Mucosa of stomach (tissue), 1 donor: ENCODE results near the gene RDH13.
"Not testable (repeated sequence)": the region's sequence is repeated elsewhere in the genome, so short reads cannot be mapped to it uniquely, and the experiment has no call there.

ENCODE experiments used
- H3K27me3 ChIP-seq: one replicate; pipeline ENCODE4 v1.7.0; 2013; ENCODE audit warnings: mild to moderate bottlenecking, low read length; ENCODE audit not compliant: control insufficient read depth, insufficient read depth
- H3K36me3 ChIP-seq: one replicate; pipeline ENCODE4 v1.7.0; 2013; ENCODE audit warnings: low read length; ENCODE audit not compliant: control insufficient read depth, insufficient read depth
- H3K4me1 ChIP-seq: one replicate; pipeline ENCODE4 v1.7.0; 2013; ENCODE audit warnings: mild to moderate bottlenecking, low read length; ENCODE audit not compliant: control insufficient read depth, insufficient read depth
- H3K4me3 ChIP-seq: one replicate; pipeline ENCODE4 v1.7.0; 2013; ENCODE audit warnings: low read length
- H3K9ac ChIP-seq: one replicate; pipeline ENCODE4 v1.7.0; 2013; ENCODE audit warnings: mild to moderate bottlenecking, low read length, moderate library complexity
- H3K9me3 ChIP-seq: one replicate; pipeline ENCODE4 v1.7.0; 2013; ENCODE audit warnings: mild to moderate bottlenecking, low read length, moderate library complexity; ENCODE audit not compliant: control insufficient read depth
- donor health status: Pancreatic carcinoma.

The RDH13 gene

GRCh38 chr19:55068950-55069864 lies 6.3 kb upstream of the RDH13 start:
- Histone ChIP-seq H3K4me3 (peak overlapping the region; percentile 84), H3K9me3 (no peaks in the 10 kb centered on the region), H3K36me3 (no peaks in the 10 kb centered on the region), H3K9ac (peak overlapping the region; percentile 92), H3K27me3 (peaks cover 6% of the 10 kb centered on the region), H3K4me1 (peaks cover 39% of the 10 kb centered on the region)

DNA sequence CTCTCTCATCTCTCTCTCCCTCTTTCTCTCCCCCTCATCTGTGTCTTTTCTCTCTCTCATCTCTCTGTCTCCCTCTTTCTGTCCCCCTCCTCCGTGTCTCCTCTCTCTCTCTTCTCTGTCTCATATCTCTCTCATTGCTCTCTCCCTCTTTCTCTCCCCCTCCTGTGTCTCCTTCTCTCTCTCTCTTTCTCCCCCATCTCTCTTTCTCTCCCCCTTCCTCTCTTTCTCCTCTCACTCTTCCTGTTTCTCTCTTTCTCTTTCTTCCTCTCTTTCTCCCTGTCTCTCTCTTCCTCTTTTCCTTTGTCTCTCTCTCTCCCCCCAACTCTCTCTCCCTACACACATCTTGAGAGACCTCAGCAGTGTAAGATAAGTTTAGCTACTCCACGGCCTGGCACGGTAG lies 4.9 kb upstream of the RDH13 start:
- Histone ChIP-seq H3K9ac (peak overlapping the region; percentile 61), H3K9me3 (no peaks in the 10 kb centered on the region), H3K4me1 (peaks cover 39% of the 10 kb centered on the region), H3K27me3 (peaks cover 6% of the 10 kb centered on the region), H3K36me3 (no peaks in the 10 kb centered on the region), H3K4me3 (no peak overlapping the region)

DNA sequence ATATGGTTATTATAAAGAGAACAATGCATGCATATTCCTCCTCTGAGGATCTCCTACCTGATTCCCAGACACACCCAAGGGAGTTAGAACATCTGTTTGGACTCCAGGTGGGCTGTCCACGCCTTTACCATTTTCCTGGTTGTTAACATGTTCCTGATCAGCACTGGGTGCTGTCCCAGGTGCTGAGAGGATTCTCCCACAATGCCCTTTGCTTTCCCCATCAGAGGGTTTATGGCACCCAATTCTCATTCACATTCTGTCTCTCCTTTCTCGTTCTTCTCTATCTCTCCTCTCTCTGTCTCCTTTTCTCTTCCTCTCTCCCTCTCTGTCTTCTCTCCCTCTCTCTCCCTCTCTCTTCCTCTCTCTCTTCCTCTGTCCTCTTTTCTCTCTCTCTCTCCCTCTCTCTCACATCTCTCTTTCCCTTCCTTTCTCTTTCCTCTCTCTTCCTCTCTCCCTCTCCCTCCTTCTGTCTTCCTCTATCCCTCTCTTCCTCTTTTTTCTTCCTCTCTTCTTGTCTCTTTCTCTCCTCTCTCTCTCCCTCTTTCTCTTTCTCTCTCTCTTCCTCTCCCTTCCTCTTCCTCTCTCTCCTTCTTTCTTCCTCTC lies 3.3 kb upstream of the RDH13 start:
- no peak overlapping the region for H3K9ac ChIP-seq
- no peaks in the 10 kb centered on the region for H3K9me3 ChIP-seq
- H3K36me3 ChIP-seq = no peaks in the 10 kb centered on the region
- H3K4me1 ChIP-seq = peaks cover 34% of the 10 kb centered on the region
- H3K27me3 ChIP-seq = peaks cover 6% of the 10 kb centered on the region
- H3K4me3 ChIP-seq = no peak overlapping the region

GRCh38 chr19:55065516-55065915 lies 2.6 kb upstream of the RDH13 start:
- H3K27me3 ChIP-seq, H3K4me3 ChIP-seq: not testable (repeated sequence)
- H3K4me1 ChIP-seq = peaks cover 29% of the 10 kb centered on the region

GRCh38 chr19:55063492-55063843 lies 520 bp upstream of the RDH13 start:
- H3K9ac ChIP-seq = no peak overlapping the region
- peaks cover 15% of the 10 kb centered on the region for H3K4me1 ChIP-seq
- no peak overlapping the region for H3K4me3 ChIP-seq
- peaks cover 6% of the 10 kb centered on the region for H3K36me3 ChIP-seq
- no peaks in the 10 kb centered on the region for H3K9me3 ChIP-seq
- H3K27me3 ChIP-seq = no peaks in the 10 kb centered on the region

More at GRCh38 chr19:55065516-55065915, 2.6 kb upstream of the RDH13 start:
- H3K36me3 ChIP-seq, H3K9me3 ChIP-seq, H3K9ac ChIP-seq: not testable (repeated sequence)

GRCh38 chr19:55060287-55060686 lies 2.7 kb downstream of the RDH13 start:
- not testable (repeated sequence) for H3K9ac ChIP-seq, H3K4me3 ChIP-seq, H3K4me1 ChIP-seq, H3K27me3 ChIP-seq, H3K9me3 ChIP-seq
- H3K36me3 ChIP-seq = peaks cover 13% of the 10 kb centered on the region

- H3K4me3 ChIP-seq = no peak overlapping the region
- peaks cover 13% of the 10 kb centered on the region for H3K36me3 ChIP-seq
- H3K9ac ChIP-seq = no peak overlapping the region
Observed at GRCh38 chr19:55058781-55059610, 4.0 kb downstream of the RDH13 start.

GRCh38 chr19:55056827-55057226 lies 6.1 kb downstream of the RDH13 start:
- no peaks in the 10 kb centered on the region for H3K27me3 ChIP-seq
- H3K9me3 ChIP-seq = no peaks in the 10 kb centered on the region
- H3K4me3 ChIP-seq = no peak overlapping the region
- no peaks in the 10 kb centered on the region for H3K4me1 ChIP-seq
- H3K9ac ChIP-seq = no peak overlapping the region
- H3K36me3 ChIP-seq = peaks cover 13% of the 10 kb centered on the region

More at GRCh38 chr19:55058781-55059610, 4.0 kb downstream of the RDH13 start:
- no peaks in the 10 kb centered on the region for H3K9me3 ChIP-seq
- H3K4me1 ChIP-seq = peaks cover 4% of the 10 kb centered on the region
- H3K27me3 ChIP-seq = no peaks in the 10 kb centered on the region

- Histone ChIP-seq H3K9ac (no peak overlapping the region), H3K27me3 (no peaks in the 10 kb centered on the region), H3K4me3 (no peak overlapping the region), H3K36me3 (peaks cover 11% of the 10 kb centered on the region), H3K9me3 (no peaks in the 10 kb centered on the region), H3K4me1 (no peaks in the 10 kb centered on the region)
Observed at GRCh38 chr19:55053735-55054134, 9.2 kb downstream of the RDH13 start.

GRCh38 chr19:55050749-55051532 lies 12.0 kb downstream of the RDH13 start:
- no peak overlapping the region for H3K4me3 ChIP-seq
- H3K9me3 ChIP-seq = no peaks in the 10 kb centered on the region
- H3K27me3 ChIP-seq = no peaks in the 10 kb centered on the region
- peaks cover 12% of the 10 kb centered on the region for H3K36me3 ChIP-seq
- no peak overlapping the region for H3K9ac ChIP-seq
- H3K4me1 ChIP-seq = no peaks in the 10 kb centered on the region

GRCh38 chr19:55048446-55048845 lies 14.5 kb downstream of the RDH13 start:
- H3K27me3 ChIP-seq = no peaks in the 10 kb centered on the region
- H3K36me3 ChIP-seq = peaks cover 20% of the 10 kb centered on the region
- no peak overlapping the region for H3K4me3 ChIP-seq
- H3K9ac ChIP-seq = no peak overlapping the region
- no peaks in the 10 kb centered on the region for H3K9me3 ChIP-seq
- no peaks in the 10 kb centered on the region for H3K4me1 ChIP-seq
